T1000 (cell line): Measurements from ENCODE around the gene DDX17.
A peak's percentile ranks its signal among the peaks of the same experiment; 100 is the strongest.

ENCODE experiments used
- DNase-seq: peaks from one replicate; lab custom pipeline; 2025; ENCODE audit warnings: mixed read lengths; lab: John Stamatoyannopoulos, UW

DDX17 gene

GRCh38 chr22:38465673-38466490, 40.2 kb downstream of the DDX17 start:
- no peak for DNase-seq

DNA sequence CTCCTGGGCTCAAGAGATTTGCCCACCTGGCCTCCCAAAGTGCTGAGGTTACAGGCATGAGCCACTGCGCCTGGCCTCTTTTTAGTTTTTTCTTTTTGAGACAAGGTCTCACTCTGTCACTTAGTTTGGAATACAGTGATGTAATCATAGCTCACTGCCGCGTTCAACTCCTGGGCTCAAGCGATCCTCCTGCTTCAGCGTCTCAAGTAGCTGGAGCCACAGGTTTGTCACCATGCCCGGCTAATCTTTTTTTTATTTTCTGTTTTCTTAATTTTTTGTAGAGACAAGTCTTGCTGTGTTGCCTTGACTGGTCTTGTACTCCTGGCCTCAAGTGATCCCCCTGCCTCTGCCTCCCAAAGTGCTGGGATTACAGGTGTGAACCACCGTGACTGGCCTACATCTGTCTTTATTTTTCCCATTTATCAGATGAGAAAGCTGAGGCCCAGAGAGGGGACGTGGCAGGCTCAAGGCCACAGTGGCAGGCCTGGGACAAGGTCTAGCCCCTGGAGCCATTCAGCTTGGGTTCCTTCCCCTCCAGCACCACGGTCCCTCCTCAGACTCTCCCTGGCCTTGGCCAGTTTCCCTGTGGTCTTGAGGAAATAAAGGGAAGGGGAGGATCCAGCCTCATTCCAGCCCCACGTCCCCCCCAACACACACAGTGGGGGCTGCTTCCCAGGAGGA, 41.0 kb downstream of the DDX17 start:
- no peak for DNase-seq

DNA sequence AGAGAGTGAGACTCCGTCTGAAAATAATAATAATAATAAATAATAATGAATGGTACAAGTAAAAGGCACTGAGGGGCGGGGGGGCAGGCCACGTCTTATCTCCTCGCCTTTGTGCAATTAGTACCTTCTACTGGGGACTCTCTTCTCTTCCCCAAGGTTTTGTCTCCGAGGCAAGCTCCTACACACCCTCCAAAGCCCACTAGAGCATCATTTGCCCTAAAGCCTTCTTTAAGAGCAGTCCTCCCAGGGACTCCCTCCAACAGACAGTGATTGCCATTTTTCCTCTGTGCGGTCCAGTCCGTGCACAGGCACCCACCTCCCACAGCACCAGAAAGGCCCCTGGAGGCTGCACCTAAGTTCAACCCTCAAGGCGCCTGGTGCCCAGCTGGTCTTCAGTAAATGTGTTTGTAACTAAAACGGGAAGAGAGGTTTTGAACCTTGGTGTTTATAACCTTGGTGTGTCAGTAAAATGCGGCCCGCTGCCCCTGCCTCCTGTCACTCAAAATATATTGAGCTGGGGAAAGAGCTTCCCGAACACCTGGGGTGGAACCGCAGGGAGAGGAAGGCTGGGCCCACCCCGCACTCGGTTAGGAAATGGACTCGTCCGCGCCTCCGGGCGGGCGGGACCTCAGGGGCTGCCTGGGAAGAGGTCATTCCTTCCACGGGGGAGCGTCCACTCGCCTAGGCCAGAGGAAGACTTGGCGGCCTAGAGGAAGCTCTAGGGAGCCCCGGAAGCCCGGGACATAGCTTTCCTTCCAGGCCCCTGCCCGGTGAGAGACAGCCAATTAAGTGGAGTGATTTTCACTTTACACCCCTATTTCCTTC, 42.9 kb downstream of the DDX17 start:
- no peak for DNase-seq

GRCh38 chr22:38461414-38462081, 44.6 kb downstream of the DDX17 start:
- DNase-seq = peak; percentile 51

DNA sequence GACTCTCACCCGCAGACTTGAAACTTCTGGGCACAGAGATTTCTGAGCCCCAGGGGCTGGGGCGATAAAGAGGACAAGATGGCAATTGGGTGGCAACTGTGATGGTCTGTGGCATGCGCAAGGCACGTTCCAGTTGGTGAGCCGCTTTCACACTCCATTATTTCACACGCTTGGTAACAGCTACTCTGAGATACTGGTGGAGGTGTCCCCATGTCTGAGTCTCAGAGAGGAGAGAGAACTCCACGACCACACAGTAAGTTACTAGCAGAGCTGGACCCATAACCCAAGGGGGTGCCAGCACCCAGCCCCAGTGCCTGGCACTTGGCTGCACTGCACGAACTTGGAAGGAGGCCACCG, 45.1 kb downstream of the DDX17 start:
- no peak for DNase-seq

- DNase-seq = no peak
Measured at GRCh38 chr22:38460426-38460840, 45.7 kb downstream of the DDX17 start.

GRCh38 chr22:38456841-38457699, 49.0 kb downstream of the DDX17 start:
- DNase-seq = no peak

GRCh38 chr22:38456272-38456835, 49.8 kb downstream of the DDX17 start:
- DNase-seq = no peak

- DNase-seq = no peak
Measured at GRCh38 chr22:38455530-38456271, 50.4 kb downstream of the DDX17 start.

DNA sequence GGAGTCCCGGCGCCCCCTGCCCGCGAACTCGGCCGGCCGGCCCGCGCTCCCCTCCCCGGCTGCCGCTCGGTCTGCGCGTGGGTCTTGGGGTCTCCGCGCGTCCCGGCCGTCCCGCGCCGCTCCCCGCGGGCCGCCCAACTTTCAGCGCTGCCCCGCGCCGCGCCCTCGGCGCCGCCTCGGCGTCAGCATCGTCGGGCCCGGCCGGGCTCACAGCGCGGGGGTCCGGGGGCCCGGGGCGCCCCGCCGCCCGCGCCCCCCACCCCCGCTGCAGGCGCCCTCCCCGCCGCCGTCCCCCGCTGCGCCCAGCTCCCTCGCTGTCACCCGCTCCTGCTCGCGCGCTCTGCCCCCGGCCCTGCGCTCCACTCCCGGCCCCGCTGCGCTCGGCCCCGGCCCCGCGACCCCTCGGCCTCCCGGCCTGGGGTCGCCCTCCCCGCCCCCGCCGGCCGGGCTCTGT, 51.0 kb downstream of the DDX17 start, which contains the start of gene KCNJ4:
Gene KCNJ4 (minus strand): TSS at position 124 of the 454 bp plus-strand sequence. CDS start 27,067 bp downstream, outside the sequence.
- no peak for DNase-seq

- no peak for DNase-seq
Measured at GRCh38 chr22:38454353-38455075, 51.6 kb downstream of the DDX17 start.

- DNase-seq = no peak
Measured at GRCh38 chr22:38453996-38454352, 52.1 kb downstream of the DDX17 start.

- DNase-seq = no peak
Measured at GRCh38 chr22:38453066-38453672, 52.9 kb downstream of the DDX17 start.

DNA sequence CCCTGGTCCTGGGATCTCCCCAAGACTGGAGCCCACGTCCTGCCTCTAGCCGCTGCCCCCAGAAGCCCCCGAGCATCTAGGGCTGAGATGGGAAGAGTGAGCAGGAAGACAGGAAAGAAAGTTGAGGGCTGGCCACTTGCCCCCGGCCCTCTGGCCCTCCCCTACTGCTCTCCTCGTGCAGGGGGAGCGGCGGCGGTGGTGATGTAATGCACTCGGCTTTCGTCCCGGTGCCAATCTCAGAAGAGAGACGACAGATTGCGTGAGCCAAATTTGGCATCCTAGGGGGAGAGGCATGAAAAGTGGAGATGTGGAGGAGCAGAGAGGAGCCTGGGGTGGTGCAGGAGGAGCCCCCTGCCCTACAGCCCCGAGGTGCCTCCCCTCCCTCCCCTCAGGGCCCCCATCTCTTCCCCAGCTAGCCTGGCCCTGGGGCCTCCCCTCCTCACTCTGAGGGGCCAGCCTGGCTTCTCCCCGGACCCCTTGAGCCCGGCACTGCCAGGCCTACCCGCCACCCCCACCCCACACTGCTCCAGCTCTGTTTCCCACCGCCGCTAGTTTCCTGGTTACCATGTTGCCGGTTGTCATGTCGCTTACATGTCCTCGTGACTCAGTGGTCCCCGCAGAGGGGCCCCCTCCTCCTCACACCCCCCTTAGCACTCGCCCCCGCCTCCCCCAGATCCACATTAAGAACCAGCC, 53.6 kb downstream of the DDX17 start:
- DNase-seq = no peak

- DNase-seq = no peak
Measured at GRCh38 chr22:38451864-38452263, 54.2 kb downstream of the DDX17 start.

DNA sequence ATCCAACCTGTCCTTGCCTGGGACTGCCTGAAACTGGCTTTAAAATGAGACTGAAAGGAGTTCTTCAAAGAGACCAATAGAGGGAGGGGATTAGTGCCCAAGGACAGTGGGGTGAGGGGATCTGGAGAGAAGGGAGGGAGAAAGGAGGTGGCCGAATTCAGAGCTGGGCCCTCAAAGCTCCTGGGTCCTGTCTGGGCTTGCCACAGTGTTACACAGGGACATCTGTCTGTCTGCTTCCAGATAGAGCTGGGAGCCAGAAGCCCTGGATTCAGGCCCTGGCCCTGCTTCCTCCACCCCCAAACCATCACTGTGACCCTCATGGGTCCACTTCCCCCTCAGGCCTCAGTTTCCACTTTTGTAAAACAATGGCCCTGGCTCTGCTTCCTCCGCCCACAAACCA, 54.7 kb downstream of the DDX17 start:
- DNase-seq = no peak

DNA sequence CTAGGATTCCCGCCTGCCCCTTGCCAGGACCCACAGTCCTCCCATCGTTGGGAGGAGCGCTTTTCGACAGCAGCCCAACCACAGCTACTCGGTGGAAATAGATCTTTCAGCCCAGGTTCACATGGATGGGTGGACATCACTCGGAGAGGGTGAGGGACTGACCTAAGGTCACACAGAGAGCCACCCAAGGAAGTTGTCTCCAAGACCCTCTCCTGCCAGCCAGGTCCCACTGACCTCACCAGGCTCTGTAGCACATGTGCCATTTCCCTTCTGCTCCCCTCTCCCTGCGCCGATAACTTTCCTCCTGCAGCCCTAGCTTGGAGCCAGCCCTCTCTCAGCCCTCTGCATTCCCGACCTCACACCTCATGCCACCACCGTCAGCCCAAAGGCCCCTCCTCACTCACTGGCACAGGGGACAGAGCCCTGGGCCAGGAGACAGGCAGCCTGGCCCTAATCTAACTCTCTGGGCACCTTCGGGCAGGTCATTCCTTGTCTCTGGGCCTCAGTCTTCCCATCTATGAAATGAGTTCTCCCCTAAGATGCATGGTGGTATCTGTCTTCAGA, 55.8 kb downstream of the DDX17 start:
- no peak for DNase-seq

DNA sequence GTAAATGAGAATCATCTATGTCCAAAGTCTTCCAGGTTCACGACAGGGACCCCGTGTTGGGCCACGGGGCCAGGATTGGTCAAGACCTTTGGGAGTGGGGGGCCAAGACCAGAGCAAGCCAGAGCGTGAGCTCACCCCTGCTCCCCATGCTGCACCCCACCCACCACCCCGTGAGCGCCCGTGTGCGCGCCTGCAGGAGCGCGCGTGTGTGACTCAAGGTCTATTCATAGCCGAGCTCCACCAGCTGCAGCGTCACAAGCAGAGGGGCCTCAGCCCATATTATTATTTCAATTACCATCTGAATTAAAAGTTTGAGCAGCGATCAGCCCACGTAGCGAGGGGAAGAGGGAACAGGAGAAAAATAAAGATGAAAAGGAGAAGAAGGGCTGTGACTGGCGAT, 56.3 kb downstream of the DDX17 start:
- DNase-seq = no peak
